ENCODE results near the gene PRR5L.
A peak's percentile ranks its signal among the peaks of the same experiment; 100 is the strongest.

PRR5L gene

GRCh38 chr11:36265793-36266628 lies 30.1 kb upstream of the PRR5L start:
- Mint-ChIP-seq H3K9me3 (no peaks in the 10 kb centered on the region), H3K4me3 (no peak overlapping the region), H3K36me3 (ENCODE audit: insufficient read depth) (peaks cover 3% of the 10 kb centered on the region), H3K27me3 (peaks cover 32% of the 10 kb centered on the region), H3K27ac (ENCODE audit: low read depth) (no peak overlapping the region), H3K4me1 (no peaks in the 10 kb centered on the region)
- ATAC-seq (replicated peaks; ENCODE audit: extremely low read depth, poor library complexity, severe bottlenecking), result no peak
- peak; percentile 25 to 29 for DNase-seq (ENCODE audit: low spot score in 2 of 2)

GRCh38 chr11:36266767-36267166 lies 29.3 kb upstream of the PRR5L start:
- ATAC-seq (replicated peaks; ENCODE audit: extremely low read depth, poor library complexity, severe bottlenecking), result no peak
- no peak overlapping the region for H3K27ac Mint-ChIP-seq (ENCODE audit: low read depth)
- DNase-seq (ENCODE audit: low spot score in 2 of 2), result no peak
- H3K9me3 Mint-ChIP-seq, result no peaks in the 10 kb centered on the region
- H3K36me3 Mint-ChIP-seq (ENCODE audit: insufficient read depth), result peaks cover 3% of the 10 kb centered on the region
- H3K4me1 Mint-ChIP-seq, result no peaks in the 10 kb centered on the region
- H3K27me3 Mint-ChIP-seq, result peaks cover 25% of the 10 kb centered on the region
- H3K4me3 Mint-ChIP-seq, result no peak overlapping the region

GRCh38 chr11:36268337-36268985 lies 27.6 kb upstream of the PRR5L start:
- DNase-seq (ENCODE audit: low spot score in 2 of 2) (no peak), ATAC-seq (replicated peaks; ENCODE audit: extremely low read depth, poor library complexity, severe bottlenecking) (no peak)
- Mint-ChIP-seq H3K4me3 (no peak overlapping the region), H3K27ac (ENCODE audit: low read depth) (no peak overlapping the region), H3K4me1 (no peaks in the 10 kb centered on the region), H3K27me3 (peaks cover 13% of the 10 kb centered on the region), H3K9me3 (no peaks in the 10 kb centered on the region), H3K36me3 (ENCODE audit: insufficient read depth) (peaks cover 10% of the 10 kb centered on the region)

GRCh38 chr11:36270701-36271100 lies 25.4 kb upstream of the PRR5L start:
- DNase-seq (ENCODE audit: low spot score in 2 of 2), result no peak
- Mint-ChIP-seq H3K4me3 (no peak overlapping the region), H3K9me3 (no peaks in the 10 kb centered on the region), H3K27ac (ENCODE audit: low read depth) (no peak overlapping the region), H3K27me3 (no peaks in the 10 kb centered on the region), H3K4me1 (no peaks in the 10 kb centered on the region), H3K36me3 (ENCODE audit: insufficient read depth) (peaks cover 25% of the 10 kb centered on the region)
- no peak for ATAC-seq (replicated peaks; ENCODE audit: extremely low read depth, poor library complexity, severe bottlenecking)

GRCh38 chr11:36271794-36272407 lies 24.2 kb upstream of the PRR5L start:
- H3K4me1 Mint-ChIP-seq, result no peaks in the 10 kb centered on the region
- H3K27me3 Mint-ChIP-seq, result no peaks in the 10 kb centered on the region
- H3K36me3 Mint-ChIP-seq (ENCODE audit: insufficient read depth), result peaks cover 31% of the 10 kb centered on the region
- H3K4me3 Mint-ChIP-seq, result no peak overlapping the region
- no peak for DNase-seq (ENCODE audit: low spot score in 2 of 2)
- H3K27ac Mint-ChIP-seq (ENCODE audit: low read depth), result no peak overlapping the region
- no peaks in the 10 kb centered on the region for H3K9me3 Mint-ChIP-seq
- no peak for ATAC-seq (replicated peaks; ENCODE audit: extremely low read depth, poor library complexity, severe bottlenecking)

DNA sequence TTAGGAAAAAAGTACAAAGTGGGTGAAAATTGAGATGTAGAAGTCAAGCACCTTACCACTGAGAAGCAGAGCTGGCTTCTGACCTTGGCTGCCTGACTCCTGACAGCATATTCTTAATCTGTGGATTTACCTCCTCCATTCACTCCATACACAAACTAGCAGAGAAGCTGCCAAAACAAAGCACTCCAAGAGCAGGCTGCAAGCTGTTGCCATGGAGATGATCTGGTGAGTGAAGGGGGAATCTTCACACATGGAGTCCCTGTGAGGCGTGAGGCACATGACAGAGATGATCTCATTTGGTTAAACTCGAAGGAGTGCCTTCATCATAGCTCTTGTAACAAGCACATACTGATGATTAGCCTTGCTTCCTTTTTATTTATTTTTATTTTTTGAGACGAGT lies 23.0 kb upstream of the PRR5L start:
- DNase-seq (ENCODE audit: low spot score in 2 of 2) (no peak), ATAC-seq (replicated peaks; ENCODE audit: extremely low read depth, poor library complexity, severe bottlenecking) (no peak)
- no peaks in the 10 kb centered on the region for H3K9me3 Mint-ChIP-seq
- H3K4me1 Mint-ChIP-seq, result no peaks in the 10 kb centered on the region
- H3K27me3 Mint-ChIP-seq, result no peaks in the 10 kb centered on the region
- peak overlapping the region; percentile 51 for H3K27ac Mint-ChIP-seq (ENCODE audit: low read depth)
- H3K36me3 Mint-ChIP-seq (ENCODE audit: insufficient read depth), result peaks cover 39% of the 10 kb centered on the region
- H3K4me3 Mint-ChIP-seq, result no peak overlapping the region

DNA sequence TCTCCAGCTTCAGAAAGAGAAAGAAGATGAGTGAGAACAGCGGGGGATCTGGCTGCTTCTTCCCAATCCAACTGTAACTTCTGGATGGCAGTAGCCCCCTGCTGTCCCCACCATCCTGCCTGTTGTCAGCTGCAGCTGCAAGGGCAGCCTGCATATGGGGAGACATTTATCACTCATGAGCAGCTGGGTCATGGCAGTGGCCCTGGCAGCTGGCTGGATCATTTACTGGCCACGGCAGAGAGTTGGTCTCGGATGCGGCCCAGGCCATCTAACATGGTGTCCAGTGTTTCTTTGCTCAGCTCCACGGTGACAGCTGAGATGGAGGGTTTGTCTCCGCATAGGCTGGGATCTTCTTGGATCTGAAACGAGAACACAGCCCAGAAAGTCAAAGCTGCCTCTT lies 21.7 kb upstream of the PRR5L start:
- ATAC-seq (replicated peaks; ENCODE audit: extremely low read depth, poor library complexity, severe bottlenecking) (no peak), DNase-seq (ENCODE audit: low spot score in 2 of 2) (no peak)
- Mint-ChIP-seq H3K27me3 (no peaks in the 10 kb centered on the region), H3K4me3 (no peak overlapping the region), H3K27ac (ENCODE audit: low read depth) (no peak overlapping the region), H3K9me3 (no peaks in the 10 kb centered on the region), H3K4me1 (no peaks in the 10 kb centered on the region), H3K36me3 (ENCODE audit: insufficient read depth) (peaks cover 41% of the 10 kb centered on the region)

GRCh38 chr11:36278531-36279282 lies 17.4 kb upstream of the PRR5L start:
- Mint-ChIP-seq H3K4me3 (no peak overlapping the region), H3K27ac (ENCODE audit: low read depth) (no peak overlapping the region), H3K9me3 (peaks cover 6% of the 10 kb centered on the region), H3K4me1 (peaks cover 22% of the 10 kb centered on the region), H3K36me3 (ENCODE audit: insufficient read depth) (peaks cover 37% of the 10 kb centered on the region), H3K27me3 (no peaks in the 10 kb centered on the region)
- DNase-seq (ENCODE audit: low spot score in 2 of 2) (no peak), ATAC-seq (replicated peaks; ENCODE audit: extremely low read depth, poor library complexity, severe bottlenecking) (no peak)

DNA sequence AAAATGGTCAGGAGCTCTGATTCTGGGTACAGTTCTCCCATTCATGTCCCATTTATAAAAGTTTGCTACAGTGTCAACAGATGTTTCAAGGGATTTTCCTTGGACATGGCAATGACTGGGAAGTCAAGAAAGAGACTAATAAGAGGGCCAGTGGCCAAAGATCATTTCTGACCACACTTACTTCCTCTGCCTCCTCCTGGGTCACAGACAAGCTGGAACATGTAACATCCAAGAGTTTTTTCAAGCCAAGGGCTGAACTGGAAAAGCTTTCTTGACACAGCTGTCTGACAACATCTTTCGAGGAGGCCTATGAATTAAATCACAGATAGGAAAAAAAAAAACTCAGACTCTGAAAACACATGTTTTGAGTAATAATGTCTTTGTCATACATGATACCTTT lies 15.6 kb upstream of the PRR5L start:
- no peak overlapping the region for H3K4me3 Mint-ChIP-seq
- no peaks in the 10 kb centered on the region for H3K27me3 Mint-ChIP-seq
- H3K9me3 Mint-ChIP-seq, result peaks cover 6% of the 10 kb centered on the region
- no peak overlapping the region for H3K27ac Mint-ChIP-seq (ENCODE audit: low read depth)
- no peak for DNase-seq (ENCODE audit: low spot score in 2 of 2)
- H3K4me1 Mint-ChIP-seq, result peaks cover 39% of the 10 kb centered on the region
- H3K36me3 Mint-ChIP-seq (ENCODE audit: insufficient read depth), result peaks cover 25% of the 10 kb centered on the region
- no peak for ATAC-seq (replicated peaks; ENCODE audit: extremely low read depth, poor library complexity, severe bottlenecking)

- Mint-ChIP-seq H3K4me3 (no peak overlapping the region), H3K9me3 (peaks cover 6% of the 10 kb centered on the region), H3K36me3 (ENCODE audit: insufficient read depth) (peaks cover 18% of the 10 kb centered on the region), H3K4me1 (peaks cover 44% of the 10 kb centered on the region), H3K27ac (ENCODE audit: low read depth) (no peak overlapping the region), H3K27me3 (no peaks in the 10 kb centered on the region)
- DNase-seq (ENCODE audit: low spot score in 2 of 2) (no peak), ATAC-seq (replicated peaks; ENCODE audit: extremely low read depth, poor library complexity, severe bottlenecking) (no peak)
Measured at GRCh38 chr11:36281850-36282249, 14.2 kb upstream of the PRR5L start.

GRCh38 chr11:36282926-36283325 lies 13.2 kb upstream of the PRR5L start:
- no peak for ATAC-seq (replicated peaks; ENCODE audit: extremely low read depth, poor library complexity, severe bottlenecking)
- Mint-ChIP-seq H3K27me3 (no peaks in the 10 kb centered on the region), H3K9me3 (peaks cover 6% of the 10 kb centered on the region), H3K4me1 (peaks cover 51% of the 10 kb centered on the region), H3K36me3 (ENCODE audit: insufficient read depth) (peaks cover 10% of the 10 kb centered on the region), H3K4me3 (no peak overlapping the region), H3K27ac (ENCODE audit: low read depth) (no peak overlapping the region)
- no peak for DNase-seq (ENCODE audit: low spot score in 2 of 2)

DNA sequence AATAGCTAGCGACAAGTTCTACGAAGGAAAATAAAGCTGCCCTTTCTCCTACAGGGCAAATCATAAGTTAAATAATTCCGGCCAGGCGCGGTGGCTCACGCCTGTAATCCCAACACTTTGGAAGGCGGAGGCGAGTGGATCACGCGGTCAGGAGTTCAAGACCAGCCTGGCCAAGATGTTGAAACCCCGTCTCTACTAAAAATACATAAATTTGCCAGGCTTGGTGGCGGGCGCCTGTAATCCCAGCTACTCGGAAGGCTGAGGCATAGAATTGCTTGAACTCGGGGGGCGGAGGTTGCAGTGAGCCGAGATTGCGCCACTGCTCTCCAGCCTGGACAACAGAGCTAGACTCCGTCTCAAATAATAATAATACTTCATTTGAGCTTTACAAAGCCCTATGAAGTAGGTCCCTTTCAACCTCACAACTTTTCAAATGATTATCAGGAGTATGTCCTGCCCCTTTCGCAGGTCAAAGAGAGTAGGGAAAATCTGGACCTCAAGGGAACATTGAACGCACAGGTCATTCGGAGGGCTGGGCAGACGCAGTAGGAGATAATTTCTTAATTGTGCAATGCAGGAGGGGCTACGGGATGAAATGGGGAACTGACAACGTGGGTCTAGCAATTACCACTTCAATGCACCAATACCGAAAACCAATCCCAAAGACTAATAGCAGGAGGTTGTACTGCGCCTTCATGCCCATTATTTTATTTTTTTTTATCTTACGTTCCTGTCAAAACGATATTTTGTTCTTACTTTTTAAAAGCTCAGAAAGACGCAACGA lies 7.5 kb upstream of the PRR5L start:
- H3K27ac Mint-ChIP-seq (ENCODE audit: low read depth), result peak overlapping the region; percentile 67
- no peak for DNase-seq (ENCODE audit: low spot score in 2 of 2)

More for the DNA sequence above, 7.5 kb upstream of the PRR5L start:
- Mint-ChIP-seq H3K9me3 (no peaks in the 10 kb centered on the region), H3K27me3 (no peaks in the 10 kb centered on the region), H3K36me3 (ENCODE audit: insufficient read depth) (peaks cover 6% of the 10 kb centered on the region), H3K4me1 (peaks cover 50% of the 10 kb centered on the region), H3K4me3 (peak overlapping the region; percentile 95)
- ATAC-seq (replicated peaks; ENCODE audit: extremely low read depth, poor library complexity, severe bottlenecking), result no peak
